ENCODE measurements around the gene NUDT8.

DNA sequence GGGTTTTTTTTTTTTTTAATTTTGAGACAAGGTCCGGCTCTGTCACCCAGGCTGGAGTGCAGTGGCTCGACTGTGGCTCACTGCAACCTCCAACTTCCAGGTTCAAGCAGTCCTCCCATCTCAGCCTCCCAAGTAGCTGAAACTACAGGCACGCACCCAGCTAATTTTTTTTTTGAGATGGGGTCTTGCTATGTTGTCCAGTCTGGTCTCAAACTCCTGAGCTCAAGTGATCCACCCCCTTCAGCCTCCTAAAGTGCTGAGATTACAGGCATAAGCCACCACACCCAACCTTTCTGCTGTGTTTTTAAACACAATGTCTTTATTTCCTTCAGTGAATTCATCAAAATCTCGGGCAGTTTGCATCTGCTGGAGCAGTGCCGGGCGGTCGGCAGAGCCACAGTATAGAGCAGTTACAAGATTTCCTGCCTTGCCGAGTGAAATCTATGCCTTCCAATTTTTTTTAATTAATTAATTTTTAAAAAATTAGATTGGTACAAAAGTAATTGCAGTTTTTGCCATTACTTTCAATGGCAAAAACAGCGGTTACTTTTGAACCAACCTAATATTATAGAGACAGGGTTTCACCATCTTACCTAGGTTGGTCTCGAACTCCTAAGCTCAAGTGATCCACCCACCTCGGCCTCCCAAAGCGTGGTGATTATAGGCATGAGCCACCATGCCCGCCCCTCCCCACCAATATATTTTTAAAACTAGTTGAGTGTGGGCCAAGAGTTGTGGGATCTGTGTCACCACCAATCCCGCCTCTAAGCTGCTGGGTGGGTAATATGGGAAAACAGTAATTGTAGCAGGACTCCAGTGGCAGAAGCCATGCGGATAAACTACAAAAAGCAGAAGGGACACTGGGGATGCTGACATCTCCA, 23.5 kb upstream of the NUDT8 start:
- TF ChIP-seq EZH2 (IDR thresholded peaks at IDR 0.05; ENCODE audit: insufficient read depth, low read length) = no peak
- TF ChIP-seq, protein P1, sequence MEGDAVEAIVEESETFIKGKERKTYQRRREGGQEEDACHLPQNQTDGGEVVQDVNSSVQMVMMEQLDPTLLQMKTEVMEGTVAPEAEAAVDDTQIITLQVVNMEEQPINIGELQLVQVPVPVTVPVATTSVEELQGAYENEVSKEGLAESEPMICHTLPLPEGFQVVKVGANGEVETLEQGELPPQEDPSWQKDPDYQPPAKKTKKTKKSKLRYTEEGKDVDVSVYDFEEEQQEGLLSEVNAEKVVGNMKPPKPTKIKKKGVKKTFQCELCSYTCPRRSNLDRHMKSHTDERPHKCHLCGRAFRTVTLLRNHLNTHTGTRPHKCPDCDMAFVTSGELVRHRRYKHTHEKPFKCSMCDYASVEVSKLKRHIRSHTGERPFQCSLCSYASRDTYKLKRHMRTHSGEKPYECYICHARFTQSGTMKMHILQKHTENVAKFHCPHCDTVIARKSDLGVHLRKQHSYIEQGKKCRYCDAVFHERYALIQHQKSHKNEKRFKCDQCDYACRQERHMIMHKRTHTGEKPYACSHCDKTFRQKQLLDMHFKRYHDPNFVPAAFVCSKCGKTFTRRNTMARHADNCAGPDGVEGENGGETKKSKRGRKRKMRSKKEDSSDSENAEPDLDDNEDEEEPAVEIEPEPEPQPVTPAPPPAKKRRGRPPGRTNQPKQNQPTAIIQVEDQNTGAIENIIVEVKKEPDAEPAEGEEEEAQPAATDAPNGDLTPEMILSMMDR (IDR thresholded peaks at IDR 0.05; ENCODE audit: insufficient read depth, low read depth, low read length) = no peak

Measured in astrocyte (in vitro differentiated cells and primary cell).